ENCODE measurements around the gene PROK2. TPM values are rescaled to one million over a fixed set of nuclear protein-coding genes. Genes with fewer than 3 reads are reported as not detected.

Gene PROK2
- total and polyA plus RNA-seq, 2 donors (not counting 1 experiment from before 2014, with no cell fraction given) = 0.06 TPM; not detected in 1

DNA sequence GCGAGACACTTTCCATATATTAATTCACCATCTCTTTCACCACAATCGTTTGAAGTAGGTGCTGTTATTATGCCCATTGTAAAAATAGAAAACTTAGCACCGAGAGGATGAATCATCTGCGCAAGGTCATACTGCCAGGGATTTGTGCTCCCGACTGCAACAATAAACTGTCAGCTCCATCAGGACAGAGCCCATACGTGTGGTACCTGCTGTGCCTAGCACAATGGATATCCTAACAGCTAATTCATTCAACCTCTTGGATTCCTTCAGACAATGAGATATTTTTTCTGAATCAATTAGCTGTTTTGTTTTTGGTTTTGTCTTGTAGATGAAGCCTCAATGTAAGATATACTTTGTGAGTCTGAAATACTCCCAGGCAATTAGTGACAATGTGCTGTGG lies 32.3 kb upstream of the PROK2 start:
- DNase-seq = no peak
- Histone ChIP-seq H2AFZ (ENCODE audit: insufficient read depth, low read depth, low read length, poor library complexity, severe bottlenecking) (no peak overlapping the region), H3K4me2 (replicated peaks; ENCODE audit: low read depth, low read length, poor library complexity, severe bottlenecking) (no peak overlapping the region), H3K4me1 (ENCODE audit: control insufficient read depth in 2 of 2, insufficient read depth in 2 of 2, low read length in 2 of 2) (no peaks in the 10 kb centered on the region), H3K27me3 (replicated peaks in 1 of 4; ENCODE audit: control extremely low read depth in 1 of 4, control insufficient read depth in 3 of 4, insufficient read depth in 4 of 4, low read length in 3 of 4) (no peaks in the 10 kb centered on the region), H4K20me1 (ENCODE audit: control insufficient read depth, insufficient read depth, low read length, poor library complexity, severe bottlenecking) (no peaks in the 10 kb centered on the region), H3K4me3 (ENCODE audit: control extremely low read depth in 1 of 5, extremely low read depth in 1 of 5, insufficient read depth in 1 of 5, low read depth in 2 of 5, low read length in 4 of 5) (no peak overlapping the region), H3K9me3 (ENCODE audit: control extremely low read depth in 1 of 3, control insufficient read depth in 2 of 3, insufficient read depth in 1 of 3, low read length in 2 of 3) (no peaks in the 10 kb centered on the region), H3K27ac (ENCODE audit: low read length in 2 of 2) (no peak overlapping the region), H3K79me2 (ENCODE audit: control insufficient read depth, insufficient read depth, low read length) (no peaks in the 10 kb centered on the region), H3K36me3 (replicated peaks in 1 of 2; ENCODE audit: control extremely low read depth in 1 of 2, control insufficient read depth in 1 of 2, extremely low read depth in 1 of 2, insufficient read depth in 2 of 2, low read length in 1 of 2) (no peaks in the 10 kb centered on the region), H3K9ac (ENCODE audit: low read length) (no peak overlapping the region)
- H3K27me3 Mint-ChIP-seq = peaks cover 13% of the 10 kb centered on the region
- ChIA-PET CTCF (no interaction called here), POLR2A (no interaction called here)
- no peak overlapping the region for H3K4me3 Mint-ChIP-seq
- no peak for ATAC-seq (ENCODE audit: low read depth)
- intact Hi-C loops (cut with micrococcal nuclease) = no loop called here
- no peak for TF ChIP-seq CTCF (IDR thresholded peaks at IDR 0.05)
- no peak for TF ChIP-seq EZH2 (IDR thresholded peaks at IDR 0.05; ENCODE audit: borderline replicate concordance, insufficient read depth, low read depth, low read length, poor library complexity, severe bottlenecking)
- H3K9me3 Mint-ChIP-seq (ENCODE audit: insufficient read depth) = no peaks in the 10 kb centered on the region
- no peak overlapping the region for H3K27ac Mint-ChIP-seq
- 92% methylated on average over 4 of the region's 6 CpGs for WGBS (ENCODE audit: insufficient coverage)
- H3K4me1 Mint-ChIP-seq = no peaks in the 10 kb centered on the region

DNA sequence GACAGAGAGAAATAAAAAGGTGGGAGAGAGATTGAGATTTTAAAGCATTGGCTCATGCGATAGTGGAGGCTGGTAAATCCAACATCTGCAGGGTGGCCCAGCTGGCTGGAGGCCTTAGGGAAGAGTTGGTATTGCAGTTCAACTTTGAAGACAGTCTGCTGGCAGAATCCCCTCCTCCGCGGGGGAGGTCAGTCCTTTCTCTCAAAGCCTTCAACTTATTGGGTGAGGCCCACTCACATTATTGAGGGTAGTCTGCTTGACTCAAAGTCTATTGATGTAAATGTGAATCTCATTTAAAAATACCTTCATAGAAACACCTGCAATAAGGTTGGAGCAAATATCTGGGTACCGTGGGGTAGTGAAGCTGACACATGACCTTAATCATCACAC lies 31.8 kb upstream of the PROK2 start:
- no peak overlapping the region for H3K27ac ChIP-seq (ENCODE audit: low read length in 2 of 2)
- Mint-ChIP-seq H3K9me3 (ENCODE audit: insufficient read depth) (no peaks in the 10 kb centered on the region), H3K27me3 (peaks cover 12% of the 10 kb centered on the region), H3K27ac (no peak overlapping the region), H3K4me3 (no peak overlapping the region), H3K4me1 (no peaks in the 10 kb centered on the region)
- H3K36me3 ChIP-seq (replicated peaks in 1 of 2; ENCODE audit: control extremely low read depth in 1 of 2, control insufficient read depth in 1 of 2, extremely low read depth in 1 of 2, insufficient read depth in 2 of 2, low read length in 1 of 2) = no peaks in the 10 kb centered on the region
- H3K9me3 ChIP-seq (ENCODE audit: control extremely low read depth in 1 of 3, control insufficient read depth in 2 of 3, insufficient read depth in 1 of 3, low read length in 2 of 3) = no peaks in the 10 kb centered on the region
- POLR2A ChIA-PET = no interaction called here
- no peak overlapping the region for H2AFZ ChIP-seq (ENCODE audit: insufficient read depth, low read depth, low read length, poor library complexity, severe bottlenecking)
- ATAC-seq (ENCODE audit: low read depth) (no peak), DNase-seq (no peak)
- no peak overlapping the region for H3K9ac ChIP-seq (ENCODE audit: low read length)
- no peaks in the 10 kb centered on the region for H4K20me1 ChIP-seq (ENCODE audit: control insufficient read depth, insufficient read depth, low read length, poor library complexity, severe bottlenecking)
- no peaks in the 10 kb centered on the region for H3K4me1 ChIP-seq (ENCODE audit: control insufficient read depth in 2 of 2, insufficient read depth in 2 of 2, low read length in 2 of 2)
- H3K27me3 ChIP-seq (replicated peaks in 1 of 4; ENCODE audit: control extremely low read depth in 1 of 4, control insufficient read depth in 3 of 4, insufficient read depth in 4 of 4, low read length in 3 of 4) = no peaks in the 10 kb centered on the region
- no peaks in the 10 kb centered on the region for H3K79me2 ChIP-seq (ENCODE audit: control insufficient read depth, insufficient read depth, low read length)
- TF ChIP-seq CTCF (IDR thresholded peaks at IDR 0.05) = no peak
- TF ChIP-seq EZH2 (IDR thresholded peaks at IDR 0.05; ENCODE audit: borderline replicate concordance, insufficient read depth, low read depth, low read length, poor library complexity, severe bottlenecking) = no peak
- intact Hi-C loops (cut with micrococcal nuclease) = no loop called here
- 100% methylated on average over 2 of the region's 4 CpGs for WGBS (ENCODE audit: insufficient coverage)
- CTCF ChIA-PET = no interaction called here
- H3K4me2 ChIP-seq (replicated peaks; ENCODE audit: low read depth, low read length, poor library complexity, severe bottlenecking) = no peak overlapping the region
- H3K4me3 ChIP-seq (ENCODE audit: control extremely low read depth in 1 of 5, extremely low read depth in 1 of 5, insufficient read depth in 1 of 5, low read depth in 2 of 5, low read length in 4 of 5) = no peak overlapping the region

All from B cell (primary cell).